Lower leg skin (tissue), 3 donors: ENCODE measurements around the gene MAMLD1.

Experiments used
- CTCF ChIP-seq, 3 donors: fragments of 450-650 bp; IDR thresholded peaks; one replicate each; pipeline ENCODE4 v1.5.1; 2016; ENCODE audit warnings: antibody characterized with exemption in 3 of 3, mild to moderate bottlenecking in 3 of 3, moderate library complexity in 2 of 3
- POLR2A ChIP-seq, 2 donors: fragments of 450-650 bp; IDR thresholded peaks; one replicate each; pipeline ENCODE4 v1.6.1; 2016 to 2017; ENCODE audit warnings: antibody characterized with exemption in 2 of 2, mild to moderate bottlenecking in 1 of 2, moderate library complexity in 1 of 2

GRCh38 chrX:150540965-150541364 is 177.8 kb downstream of the MAMLD1 start:
- TF ChIP-seq CTCF (IDR thresholded peaks at IDR 0.05) (no peak), POLR2A (IDR thresholded peaks at IDR 0.05) (no peak)
